GM18867 (cell line): ENCODE results near the gene ACTN4.

Experiments used
- ATAC-seq: cut with Tn5 transposase; IDR thresholded peaks from one replicate; pipeline ENCODE4 v1.9.1; 2021; ENCODE audit warnings: mild to moderate bottlenecking, moderate library complexity; ENCODE audit not compliant: unreplicated experiment

ACTN4 gene

DNA sequence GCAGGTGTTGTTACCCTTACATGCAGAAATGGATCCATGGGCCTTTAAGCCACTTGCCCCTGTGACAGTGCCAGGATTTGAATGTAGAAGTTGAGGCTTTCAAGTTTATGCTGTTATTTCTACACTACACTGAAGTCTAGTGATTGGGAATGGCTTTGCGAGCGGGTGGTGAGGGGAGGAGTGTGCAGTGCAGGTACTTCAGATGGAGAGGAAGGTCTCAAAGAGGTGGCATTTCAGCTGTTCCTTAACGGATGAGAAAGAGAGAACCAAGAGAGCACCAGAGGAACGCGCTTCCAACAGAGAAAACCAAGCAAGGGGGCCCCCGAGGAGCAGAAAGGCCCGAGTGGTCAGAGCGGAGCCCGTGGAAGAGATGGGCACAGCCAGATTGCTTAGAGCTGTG is 13.3 kb downstream of the ACTN4 start:
- ATAC-seq = no peak

- ATAC-seq = no peak
These were observed 13.7 kb downstream of the ACTN4 start for GRCh38 chr19:38661136-38661535.

GRCh38 chr19:38661996-38662395 is 14.5 kb downstream of the ACTN4 start:
- ATAC-seq = no peak

GRCh38 chr19:38662537-38663155 is 15.2 kb downstream of the ACTN4 start:
- no peak for ATAC-seq

DNA sequence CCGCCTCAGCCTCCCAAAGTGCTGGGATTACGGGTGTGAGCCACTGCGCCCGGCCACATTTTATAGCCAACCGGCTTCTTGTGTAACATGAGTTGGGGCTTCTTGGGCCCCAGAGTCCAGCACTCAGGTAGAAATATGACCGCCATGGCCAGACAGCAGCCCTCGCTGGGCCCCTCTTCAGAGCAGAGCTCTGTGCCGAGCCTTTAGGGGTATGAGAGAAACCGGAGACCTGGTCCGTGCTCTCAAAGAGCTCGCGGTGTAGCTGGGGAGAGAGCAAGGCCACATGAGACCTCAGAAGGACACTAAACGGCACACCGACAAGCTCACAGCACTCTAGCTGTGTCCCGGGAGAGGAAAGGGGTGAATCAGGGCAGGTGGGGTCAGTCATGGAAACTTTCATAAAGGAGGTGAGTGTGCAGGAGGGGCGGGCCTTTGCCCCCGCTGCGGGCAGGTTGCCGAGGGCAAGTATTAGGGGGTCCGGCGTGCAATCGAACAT is 15.8 kb downstream of the ACTN4 start:
- no peak for ATAC-seq

GRCh38 chr19:38663957-38664502 is 16.6 kb downstream of the ACTN4 start:
- no peak for ATAC-seq

GRCh38 chr19:38664503-38665211 is 17.2 kb downstream of the ACTN4 start:
- no peak for ATAC-seq

- no peak for ATAC-seq
These were observed 17.9 kb downstream of the ACTN4 start for GRCh38 chr19:38665219-38665931.

DNA sequence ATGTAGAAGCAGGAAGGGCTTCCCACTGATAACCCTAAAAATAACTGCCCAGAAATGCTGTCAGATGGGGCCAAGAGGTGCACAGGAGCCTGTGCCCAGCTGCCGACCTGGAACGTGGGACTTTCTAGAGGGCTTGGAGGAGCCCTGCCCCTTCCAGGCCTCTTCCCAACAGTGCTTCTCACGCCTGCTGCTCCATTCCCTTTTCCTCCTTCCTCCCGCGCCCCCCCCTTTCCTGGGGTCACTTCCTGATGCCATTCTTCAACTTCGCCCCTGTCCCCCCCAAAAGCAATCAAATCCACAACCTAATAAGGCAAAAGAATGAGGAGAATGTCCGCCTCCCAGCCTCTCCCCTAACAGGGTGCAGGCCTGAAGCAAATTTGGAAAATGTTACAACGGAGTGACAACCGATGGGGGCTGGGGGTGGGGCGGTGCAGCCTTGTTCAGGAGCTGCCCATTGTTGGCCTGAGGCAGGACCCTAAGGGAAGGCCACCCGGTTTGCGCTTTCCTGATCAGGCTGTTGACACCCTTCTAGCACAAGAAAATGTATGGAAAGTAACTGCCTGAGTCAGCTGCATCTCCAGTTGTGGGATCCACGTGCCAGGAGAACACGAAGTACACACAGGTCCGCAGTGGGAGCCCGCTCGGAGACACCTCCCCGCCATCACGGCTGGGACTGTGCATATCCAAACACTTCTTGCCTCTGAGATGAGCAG is 18.7 kb downstream of the ACTN4 start:
- no peak for ATAC-seq

GRCh38 chr19:38666663-38667511 is 19.4 kb downstream of the ACTN4 start:
- peak; percentile 55 for ATAC-seq

DNA sequence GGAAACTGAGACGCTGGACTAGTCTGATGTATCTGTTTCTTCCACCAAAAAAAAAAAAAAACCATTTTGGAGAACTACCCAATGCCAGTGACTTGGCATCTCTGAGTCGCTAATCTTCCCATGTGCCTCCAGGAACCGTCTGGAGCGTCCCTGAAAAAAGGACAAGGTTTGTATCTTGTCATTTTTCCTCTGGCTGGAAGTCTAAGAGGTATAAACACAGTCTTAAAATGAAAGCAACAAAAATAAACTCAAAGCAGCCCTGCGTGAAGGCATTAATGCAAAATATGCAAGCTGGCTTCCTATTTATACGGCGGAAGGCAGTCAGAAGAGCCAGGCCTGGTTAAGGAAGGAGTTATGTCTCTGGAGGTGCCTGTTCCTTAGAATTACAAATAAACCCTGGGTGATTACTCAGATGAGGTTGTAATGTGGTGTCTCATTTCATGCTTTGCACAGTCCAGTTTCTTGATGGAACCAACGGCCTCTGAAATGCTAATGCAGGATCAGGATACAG is 20.3 kb downstream of the ACTN4 start:
- no peak for ATAC-seq

DNA sequence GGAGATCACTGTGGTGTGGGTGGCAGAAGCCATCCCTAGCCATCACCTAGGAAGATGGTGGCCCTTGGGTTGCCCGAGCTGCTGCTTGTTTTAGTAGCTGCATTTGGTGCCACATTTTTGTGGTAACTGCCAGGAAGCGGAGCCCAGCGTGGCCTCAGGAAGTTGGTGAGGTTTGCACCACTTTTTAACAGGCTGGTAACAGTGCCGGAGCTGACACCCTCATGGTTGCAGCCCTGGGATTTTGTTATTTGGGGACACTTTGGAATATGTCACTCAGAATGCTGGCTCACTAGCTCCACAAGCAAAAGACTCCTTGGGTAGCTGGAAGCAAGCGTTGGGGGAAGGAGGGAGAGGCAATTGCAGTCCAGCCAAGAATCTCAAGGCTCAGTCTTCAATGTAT is 22.1 kb downstream of the ACTN4 start:
- ATAC-seq = no peak

GRCh38 chr19:38670921-38671398 is 23.5 kb downstream of the ACTN4 start:
- ATAC-seq = no peak

GRCh38 chr19:38671654-38672053 is 24.2 kb downstream of the ACTN4 start:
- ATAC-seq = no peak

GRCh38 chr19:38673030-38673429 is 25.6 kb downstream of the ACTN4 start:
- ATAC-seq = no peak

GRCh38 chr19:38674388-38675171 is 27.1 kb downstream of the ACTN4 start:
- no peak for ATAC-seq

GRCh38 chr19:38675611-38676010 is 28.2 kb downstream of the ACTN4 start:
- ATAC-seq = no peak

GRCh38 chr19:38676023-38676877 is 28.8 kb downstream of the ACTN4 start:
- ATAC-seq = no peak
